ENCODE data around the gene SPRY1.

GRCh38 chr4:123403080-123403604 is 6.5 kb downstream of the SPRY1 start:
- no peak for TF ChIP-seq CTCF (IDR thresholded peaks at IDR 0.05)
- TF ChIP-seq POLR2A (IDR thresholded peaks at IDR 0.05): no peak

Data from uterus (tissue), 2 donors.